HT1080 (cell line): ENCODE data around the gene F13B. TPM values are rescaled to one million over a fixed set of nuclear protein-coding genes. Genes with fewer than 3 reads are reported as not detected.
"Not testable (repeated sequence)": the region's sequence is repeated elsewhere in the genome, so short reads cannot be mapped to it uniquely, and the experiment has no call there.

Experiments
- DNase-seq: peaks from one replicate; pipeline ENCODE4 v3.0.0-alpha.2; 2015; ENCODE audit warnings: low read depth
- polyA plus RNA-seq, 2 experiments: library from polyadenylated mRNA; depleted of rRNA; stranded (reverse); fragments of >200 nt; gene quantifications; 2 replicates each; pipeline ENCODE4 v1.2.3, GENCODE V29; 2015
- total RNA-seq: library from RNA; depleted of rRNA; stranded (reverse); fragments of >200 nt; shearing (Covaris generic); gene quantifications from 2 replicates; pipeline ENCODE4 v1.2.3, GENCODE V29; 2014; rRNA removed

F13B gene
- total RNA-seq, result not detected in 2 replicates
- polyA plus RNA-seq (2015; cell fraction: cytosol; rRNA removed), result not detected in 2 replicates
- not detected in 2 replicates for polyA plus RNA-seq (2015; cell fraction: nucleus; rRNA removed)

- DNase-seq, result peak; percentile 15
Measured at GRCh38 chr1:197066719-197067456, at the start of gene F13B. Gene F13B, minus strand, starts transcription at chr1:197067260. Its CDS starts 37 bp downstream, at chr1:197067223.

- DNase-seq, result no peak
Measured at GRCh38 chr1:197116156-197116555, 49.1 kb upstream of the F13B start.

GRCh38 chr1:197106869-197107268, 39.8 kb upstream of the F13B start:
- no peak for DNase-seq

- DNase-seq, result no peak
Measured at GRCh38 chr1:197103300-197103699, 36.2 kb upstream of the F13B start.

- DNase-seq, result no peak
Measured at GRCh38 chr1:197101978-197102377, 34.9 kb upstream of the F13B start.

- DNase-seq, result no peak
Measured at GRCh38 chr1:197100677-197101076, 33.6 kb upstream of the F13B start.

GRCh38 chr1:197099444-197099843, 32.4 kb upstream of the F13B start:
- no peak for DNase-seq

- DNase-seq, result not testable (repeated sequence)
Measured at GRCh38 chr1:197096971-197097370, 29.9 kb upstream of the F13B start.

- DNase-seq, result no peak
Measured at GRCh38 chr1:197096137-197096536, 29.1 kb upstream of the F13B start.

- no peak for DNase-seq
Measured at GRCh38 chr1:197093226-197093885, 26.3 kb upstream of the F13B start.

GRCh38 chr1:197092491-197093023, 25.5 kb upstream of the F13B start:
- no peak for DNase-seq

- DNase-seq, result no peak
Measured at GRCh38 chr1:197083474-197083873, 16.4 kb upstream of the F13B start.

GRCh38 chr1:197081117-197081753, 14.2 kb upstream of the F13B start:
- DNase-seq, result no peak

GRCh38 chr1:197080323-197080722, 13.3 kb upstream of the F13B start:
- no peak for DNase-seq

- DNase-seq, result no peak
Measured at GRCh38 chr1:197076585-197076984, 9.5 kb upstream of the F13B start.

- DNase-seq, result no peak
Measured at GRCh38 chr1:197073978-197074377, 6.9 kb upstream of the F13B start.

- no peak for DNase-seq
Measured at GRCh38 chr1:197067457-197067818, 378 bp upstream of the F13B start.

GRCh38 chr1:197066277-197066676, 783 bp downstream of the F13B start:
- DNase-seq, result no peak

GRCh38 chr1:197065559-197065958, 1.5 kb downstream of the F13B start:
- DNase-seq, result no peak

- DNase-seq, result no peak
Measured at GRCh38 chr1:197063212-197063611, 3.8 kb downstream of the F13B start.

- DNase-seq, result no peak
Measured at GRCh38 chr1:197062692-197063091, 4.4 kb downstream of the F13B start.

- no peak for DNase-seq
Measured at GRCh38 chr1:197049100-197049499, 18.0 kb downstream of the F13B start.
